IMR-90 (cell line): Measurements from ENCODE around the gene RANBP6.
"Not testable (repeated sequence)": the region's sequence is repeated elsewhere in the genome, so short reads cannot be mapped to it uniquely, and the experiment has no call there.

Experiments used
- BHLHE40 ChIP-seq: fragments of 150-350 bp; IDR thresholded peaks from 2 replicates; pipeline ENCODE4 v1.6.1; 2016; ENCODE audit warnings: mild to moderate bottlenecking, low read depth, low read length
- CHD1 ChIP-seq: IDR thresholded peaks from 2 replicates; pipeline ENCODE4 v1.6.1; 2012; ENCODE audit warnings: low read depth, low read length, improper control_type of control experiment
- CTCF ChIP-seq: conservative IDR thresholded peaks from 2 replicates; pipeline ENCODE4 v1.5.1; 2012; ENCODE audit warnings: mild to moderate bottlenecking, low read depth, low read length, improper control_type of control experiment
- MAFK ChIP-seq: IDR thresholded peaks from 2 replicates; pipeline ENCODE4 v1.6.1; 2012; ENCODE audit warnings: low read depth, low read length, improper control_type of control experiment
- POLR2A ChIP-seq: IDR thresholded peaks from 2 replicates; pipeline ENCODE4 v1.6.1; 2012; ENCODE audit warnings: mild to moderate bottlenecking, low read depth, low read length

- not testable (repeated sequence) for TF ChIP-seq CTCF, MAFK, POLR2A, BHLHE40, CHD1
Observed at GRCh38 chr9:6016975-6017374, 1.6 kb upstream of the RANBP6 start.
